ENCODE measurements around the gene LRRC32. TPM values are rescaled to one million over a fixed set of nuclear protein-coding genes. Genes with fewer than 3 reads are reported as not detected.

Gene LRRC32
- total RNA-seq, 1 donor from 2014 or later: 25.8 TPM

DNA sequence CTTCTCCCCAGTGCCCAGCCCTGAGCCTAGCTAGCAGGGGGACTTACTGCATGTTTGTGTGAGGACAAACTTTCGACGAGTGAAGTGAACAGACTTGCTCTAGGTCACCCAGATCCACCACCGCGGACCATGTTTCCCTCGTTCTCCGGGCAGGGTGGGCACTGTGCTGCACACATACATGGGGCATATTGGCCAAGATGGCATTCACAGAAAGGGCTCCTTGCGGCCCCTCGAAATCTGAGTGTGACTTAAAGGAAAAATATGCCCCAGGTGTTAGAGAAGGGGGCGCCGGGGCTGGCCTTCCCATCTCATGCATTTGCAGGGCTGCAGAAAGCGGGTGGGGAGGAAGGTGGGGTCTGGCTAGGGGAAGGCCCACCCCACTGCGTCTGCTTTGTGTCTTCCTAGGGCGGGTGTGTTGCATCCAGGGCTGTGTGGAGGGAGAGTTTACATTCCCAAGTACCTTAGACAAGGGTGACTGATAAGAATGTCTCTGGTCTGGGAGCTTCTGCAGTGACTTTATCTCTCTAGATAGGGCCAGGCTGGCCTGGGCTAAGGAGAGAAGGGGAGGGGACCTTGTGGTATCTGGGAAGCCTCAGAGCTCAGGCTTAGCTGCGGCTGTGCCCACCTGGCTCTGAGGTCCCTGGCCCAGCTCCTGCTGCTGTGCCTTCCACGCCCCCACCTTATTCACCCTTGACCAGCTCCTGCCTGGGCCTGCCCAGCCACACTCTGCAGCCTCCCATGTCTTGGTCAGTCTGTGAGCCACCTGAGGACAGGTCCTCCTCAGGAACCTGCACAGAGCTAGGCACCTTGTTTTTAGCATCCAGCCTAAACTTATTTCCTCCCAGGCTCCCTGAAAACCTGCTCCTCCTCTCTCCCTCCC is 45.8 kb downstream of the LRRC32 start:
- peaks cover 6% of the 10 kb centered on the region for H3K9me3 Mint-ChIP-seq
- H3K27ac Mint-ChIP-seq: no peak overlapping the region
- TF ChIP-seq, protein P1, sequence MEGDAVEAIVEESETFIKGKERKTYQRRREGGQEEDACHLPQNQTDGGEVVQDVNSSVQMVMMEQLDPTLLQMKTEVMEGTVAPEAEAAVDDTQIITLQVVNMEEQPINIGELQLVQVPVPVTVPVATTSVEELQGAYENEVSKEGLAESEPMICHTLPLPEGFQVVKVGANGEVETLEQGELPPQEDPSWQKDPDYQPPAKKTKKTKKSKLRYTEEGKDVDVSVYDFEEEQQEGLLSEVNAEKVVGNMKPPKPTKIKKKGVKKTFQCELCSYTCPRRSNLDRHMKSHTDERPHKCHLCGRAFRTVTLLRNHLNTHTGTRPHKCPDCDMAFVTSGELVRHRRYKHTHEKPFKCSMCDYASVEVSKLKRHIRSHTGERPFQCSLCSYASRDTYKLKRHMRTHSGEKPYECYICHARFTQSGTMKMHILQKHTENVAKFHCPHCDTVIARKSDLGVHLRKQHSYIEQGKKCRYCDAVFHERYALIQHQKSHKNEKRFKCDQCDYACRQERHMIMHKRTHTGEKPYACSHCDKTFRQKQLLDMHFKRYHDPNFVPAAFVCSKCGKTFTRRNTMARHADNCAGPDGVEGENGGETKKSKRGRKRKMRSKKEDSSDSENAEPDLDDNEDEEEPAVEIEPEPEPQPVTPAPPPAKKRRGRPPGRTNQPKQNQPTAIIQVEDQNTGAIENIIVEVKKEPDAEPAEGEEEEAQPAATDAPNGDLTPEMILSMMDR (IDR thresholded peaks at IDR 0.05): no peak
- H3K36me3 Mint-ChIP-seq (ENCODE audit: low read depth): no peaks in the 10 kb centered on the region
- peaks cover 26% of the 10 kb centered on the region for H3K27me3 Mint-ChIP-seq
- POLR2A ChIA-PET: interaction anchor here (0.6 to 10.3 kb wide), 4 partner anchors 13 to 48 kb away, joined by 3 to 193 read pairs (median 16); partner anchors contain the start of gene LRRC32
- CTCF ChIA-PET: no interaction called here
- H3K4me3 Mint-ChIP-seq: no peak overlapping the region
- intact Hi-C loops (cut with micrococcal nuclease): loop anchor here (5.0 to 10.0 kb wide), 3 partner anchors 37 to 802 kb away; no protein-coding TSS in a partner anchor
- ATAC-seq (ENCODE audit: low read depth) (no peak), DNase-seq (no peak)
- peaks cover 47% of the 10 kb centered on the region for H3K4me1 Mint-ChIP-seq

DNA sequence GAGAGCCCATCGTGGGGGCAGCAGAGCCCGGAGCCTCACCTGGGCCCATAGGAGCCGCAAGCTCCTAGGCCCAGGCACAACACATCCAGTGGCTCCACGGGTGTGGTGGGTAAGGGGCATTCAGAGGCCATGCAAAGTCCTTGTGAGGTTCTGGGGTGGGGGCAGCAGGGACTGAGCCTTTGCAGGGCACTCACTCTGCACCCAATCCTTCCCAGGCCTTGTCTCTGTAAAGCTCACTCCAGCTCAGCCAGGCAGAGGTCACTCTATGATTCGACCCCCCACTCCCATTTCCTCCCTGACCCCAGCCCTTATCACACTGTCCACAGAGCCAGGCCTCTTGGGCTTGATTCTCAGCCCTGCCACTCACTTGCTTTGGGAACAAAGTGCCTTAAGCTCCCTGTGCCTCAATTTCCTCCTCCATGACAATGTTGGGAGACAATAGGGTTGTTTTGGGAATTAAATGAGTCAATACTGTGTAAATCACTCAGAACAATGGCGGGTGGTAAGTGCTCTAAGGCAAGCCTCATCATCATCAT is 46.6 kb downstream of the LRRC32 start:
- Mint-ChIP-seq H3K9me3 (peaks cover 6% of the 10 kb centered on the region), H3K4me1 (peaks cover 39% of the 10 kb centered on the region), H3K36me3 (ENCODE audit: low read depth) (no peaks in the 10 kb centered on the region), H3K27ac (no peak overlapping the region), H3K4me3 (no peak overlapping the region), H3K27me3 (peaks cover 26% of the 10 kb centered on the region)
- ATAC-seq (ENCODE audit: low read depth): no peak
- intact Hi-C loops (cut with micrococcal nuclease): loop anchor here (10.0 kb wide), 1 partner anchor 729 kb away; no protein-coding TSS in a partner anchor
- no peak for DNase-seq
- ChIA-PET POLR2A (interaction anchor here (10.3 kb wide), 1 partner anchor 49 kb away, joined by 193 read pairs; the partner anchor contains the start of gene LRRC32), CTCF (no interaction called here)
- TF ChIP-seq, protein P1 (IDR thresholded peaks at IDR 0.05): no peak

DNA sequence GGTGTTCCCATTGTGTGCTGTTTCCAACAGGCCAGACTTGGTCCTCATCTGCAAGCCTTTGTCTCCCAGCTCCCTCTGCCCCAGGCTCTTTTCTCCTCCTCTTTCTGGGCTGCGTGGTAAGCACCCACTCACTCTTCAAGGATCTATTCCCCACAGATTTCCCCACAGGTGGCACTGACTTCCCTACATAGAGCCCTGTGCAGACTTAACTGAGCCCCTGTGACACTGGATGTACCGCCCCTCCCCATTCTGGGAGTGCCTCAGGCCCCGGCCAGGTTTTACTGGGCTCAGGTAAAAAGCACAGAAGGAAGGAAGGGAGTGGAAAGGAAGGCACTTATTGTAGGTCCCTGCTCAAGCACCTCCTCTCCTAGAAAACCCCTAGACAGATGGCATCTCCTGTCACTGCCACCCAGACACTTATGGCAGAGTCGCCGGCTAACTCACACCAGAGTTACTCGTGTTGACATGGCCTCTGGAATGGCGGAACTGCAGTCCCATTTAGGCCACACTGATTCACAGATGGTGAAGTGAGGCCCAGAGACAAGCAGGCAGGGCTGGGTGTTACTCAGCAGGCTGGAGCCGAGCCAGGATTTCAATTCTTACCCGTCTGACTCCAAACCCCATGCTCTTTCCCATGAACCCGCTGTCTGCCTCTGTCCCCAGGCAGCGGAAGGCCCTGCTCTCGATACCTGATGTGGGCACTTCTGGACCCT is 47.2 kb downstream of the LRRC32 start:
- CTCF ChIA-PET: no interaction called here
- TF ChIP-seq, protein P1 (IDR thresholded peaks at IDR 0.05): no peak
- Mint-ChIP-seq H3K36me3 (ENCODE audit: low read depth) (no peaks in the 10 kb centered on the region), H3K27ac (no peak overlapping the region), H3K27me3 (peaks cover 29% of the 10 kb centered on the region), H3K4me3 (no peak overlapping the region), H3K9me3 (peaks cover 9% of the 10 kb centered on the region), H3K4me1 (peaks cover 33% of the 10 kb centered on the region)
- ATAC-seq (ENCODE audit: low read depth) (no peak), DNase-seq (no peak)
- POLR2A ChIA-PET: interaction anchor here (10.3 kb wide), 1 partner anchor 49 kb away, joined by 193 read pairs; the partner anchor contains the start of gene LRRC32
- intact Hi-C loops (cut with micrococcal nuclease): loop anchor here (10.0 kb wide), 1 partner anchor 729 kb away; no protein-coding TSS in a partner anchor

DNA sequence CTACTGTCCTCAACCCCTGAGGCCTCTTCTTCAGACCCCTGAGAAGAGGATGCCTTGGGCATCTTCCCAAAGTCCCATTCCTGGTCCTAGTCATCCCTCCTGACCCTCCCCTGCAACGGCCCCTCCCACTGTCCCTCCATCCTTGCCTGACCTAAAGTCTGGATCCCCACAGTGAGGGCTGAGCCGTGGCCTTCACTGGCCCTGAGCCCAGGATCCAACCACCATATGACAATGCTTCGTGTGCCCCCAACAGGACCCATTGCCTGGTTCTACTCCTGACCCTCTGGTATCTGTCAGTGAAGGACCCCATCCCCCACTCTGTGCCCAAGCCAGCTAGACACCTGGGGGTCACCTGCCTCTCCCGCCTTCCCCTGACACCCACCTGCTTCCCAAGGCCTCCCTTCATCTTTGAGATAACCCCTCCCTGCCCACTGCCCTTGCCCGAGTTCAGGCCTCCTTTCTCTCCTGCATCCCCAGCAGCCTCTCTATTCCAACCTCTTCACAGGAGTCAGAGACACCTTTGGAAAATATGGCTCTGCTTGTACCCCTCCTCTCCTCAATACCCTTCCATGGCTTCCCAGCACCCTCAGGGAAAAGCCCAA is 48.0 kb downstream of the LRRC32 start:
- CTCF ChIA-PET: no interaction called here
- TF ChIP-seq, protein P1 (IDR thresholded peaks at IDR 0.05): no peak
- H3K4me3 Mint-ChIP-seq: no peak overlapping the region
- intact Hi-C loops (cut with micrococcal nuclease): loop anchor here (10.0 kb wide), 1 partner anchor 728 kb away; no protein-coding TSS in a partner anchor
- DNase-seq: no peak
- POLR2A ChIA-PET: no interaction called here
- H3K36me3 Mint-ChIP-seq (ENCODE audit: low read depth): no peaks in the 10 kb centered on the region
- H3K9me3 Mint-ChIP-seq: peaks cover 10% of the 10 kb centered on the region
- H3K27ac Mint-ChIP-seq: peak overlapping the region; percentile 0
- peaks cover 26% of the 10 kb centered on the region for H3K4me1 Mint-ChIP-seq
- peaks cover 34% of the 10 kb centered on the region for H3K27me3 Mint-ChIP-seq
- ATAC-seq (ENCODE audit: low read depth): no peak

Data from activated B cell treated with CpG ODN at 0.5 μM for 24 hours (primary cell).